Right renal cortex interstitium (tissue), 3 donors: ENCODE data around the gene DYNLRB2. TPM values are rescaled to one million over a fixed set of nuclear protein-coding genes. Genes with fewer than 3 reads are reported as not detected.

Source experiments
- DNase-seq, 3 donors: peaks; one replicate each; pipeline ENCODE4 v3.0.0-alpha.2; 2013; ENCODE audit warnings: low read depth in 3 of 3, low spot score in 2 of 3
- polyA plus RNA-seq, 3 donors: library from polyadenylated mRNA; unstranded; fragments of 120-200 nt; gene quantifications; one replicate each; pipeline ENCODE4 v1.2.1, GENCODE V29; 2013; ENCODE audit not compliant: insufficient read length in 3 of 3

The DYNLRB2 gene
- polyA plus RNA-seq, 3 donors: 8.9 to 11.0 (median 8.9) TPM

DNA sequence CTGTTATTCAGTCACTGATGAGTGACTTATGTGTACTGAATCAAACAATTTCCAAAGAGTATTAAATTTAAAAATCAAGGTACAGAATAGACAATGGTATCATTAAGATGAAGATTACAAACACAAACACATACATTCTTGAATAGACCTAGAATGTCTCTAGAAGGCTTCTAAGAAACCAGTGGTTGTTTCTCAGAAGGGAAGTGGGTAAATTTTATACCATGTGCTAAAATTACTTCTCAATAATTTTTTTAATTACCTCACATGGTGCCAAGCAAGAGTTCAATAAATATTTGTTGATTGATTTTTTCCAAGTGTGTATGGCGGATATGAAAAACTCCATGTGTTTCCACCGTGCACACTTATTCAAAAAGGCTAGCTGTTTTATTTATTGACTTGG, 6.4 kb downstream of the DYNLRB2 start:
- no peak for DNase-seq

DNA sequence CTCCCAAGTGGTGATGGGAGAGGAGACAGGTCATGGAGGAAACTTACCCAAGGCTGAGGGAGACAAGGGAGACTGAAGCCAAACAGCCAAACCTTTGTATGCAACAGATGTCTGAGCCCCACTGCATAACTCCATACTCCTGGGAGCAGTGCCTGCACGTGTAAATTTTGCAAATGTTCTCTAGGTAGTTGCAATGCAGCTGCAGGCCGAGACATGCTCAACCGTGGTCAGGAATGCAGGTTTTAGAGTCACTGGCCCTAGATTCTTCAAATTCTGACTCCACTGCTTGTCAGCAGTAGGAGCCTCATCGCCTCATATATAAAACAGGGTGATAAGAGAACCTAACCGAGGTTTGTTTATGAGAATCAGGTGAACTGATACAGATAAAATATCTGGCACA, 11.5 kb downstream of the DYNLRB2 start:
- no peak for DNase-seq

DNA sequence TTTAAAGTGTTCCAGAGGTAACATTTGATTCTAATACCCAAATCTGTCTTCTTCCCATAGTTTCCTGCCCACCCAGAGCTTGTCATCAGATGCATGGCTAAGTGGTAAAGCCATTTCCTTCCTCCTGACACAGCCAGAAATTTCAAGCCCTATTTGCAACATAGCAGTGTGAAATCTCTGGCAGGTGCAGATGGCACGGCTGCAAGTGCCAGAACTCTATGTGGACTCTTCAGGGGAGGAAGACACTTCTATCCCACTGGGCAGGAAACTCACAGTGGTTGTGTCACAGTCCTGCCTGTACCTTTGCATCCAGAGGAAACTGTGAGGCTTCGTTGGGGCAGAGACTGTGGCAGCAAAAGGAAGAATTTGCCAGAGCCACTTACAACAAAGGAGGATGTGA, 13.2 kb downstream of the DYNLRB2 start:
- DNase-seq: no peak

DNA sequence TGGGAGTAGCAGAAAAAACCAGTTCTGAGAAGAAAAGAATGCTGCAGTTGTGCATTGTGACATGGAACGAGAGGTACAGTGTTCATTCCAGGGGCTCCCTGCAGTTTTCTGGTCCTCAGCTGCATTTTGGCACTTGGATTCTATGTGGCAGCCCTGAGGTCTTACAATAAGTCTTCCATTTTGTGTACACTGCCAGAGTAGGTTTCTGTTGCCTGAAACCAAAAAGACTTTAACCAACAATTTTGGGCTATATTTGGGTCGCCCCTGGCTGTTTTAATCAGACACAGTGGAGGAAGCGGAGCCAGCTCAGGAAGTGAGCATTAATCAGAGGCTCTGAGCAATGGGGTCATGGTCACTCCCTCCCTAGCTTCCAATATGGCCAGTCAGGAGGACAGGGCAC, 15.7 kb downstream of the DYNLRB2 start:
- no peak for DNase-seq

DNA sequence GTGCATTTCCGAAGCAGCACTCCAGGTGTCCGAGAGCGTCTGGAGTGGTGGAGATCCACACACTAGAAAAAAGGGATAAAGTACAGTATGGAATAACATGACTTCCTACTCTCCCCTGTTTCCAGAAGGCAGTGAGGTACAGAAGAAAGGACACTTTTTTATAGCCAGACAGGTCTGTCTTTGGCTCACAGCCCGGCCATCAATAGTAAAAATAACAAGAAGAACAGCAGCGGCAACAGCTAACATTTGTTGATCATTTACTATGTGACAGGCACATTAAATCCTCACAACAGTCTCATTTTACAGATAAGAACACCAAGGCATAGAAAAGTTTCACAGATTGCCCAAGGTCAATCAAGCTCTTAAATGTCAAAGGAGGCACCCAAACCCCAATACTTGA, 16.2 kb downstream of the DYNLRB2 start:
- no peak for DNase-seq

DNA sequence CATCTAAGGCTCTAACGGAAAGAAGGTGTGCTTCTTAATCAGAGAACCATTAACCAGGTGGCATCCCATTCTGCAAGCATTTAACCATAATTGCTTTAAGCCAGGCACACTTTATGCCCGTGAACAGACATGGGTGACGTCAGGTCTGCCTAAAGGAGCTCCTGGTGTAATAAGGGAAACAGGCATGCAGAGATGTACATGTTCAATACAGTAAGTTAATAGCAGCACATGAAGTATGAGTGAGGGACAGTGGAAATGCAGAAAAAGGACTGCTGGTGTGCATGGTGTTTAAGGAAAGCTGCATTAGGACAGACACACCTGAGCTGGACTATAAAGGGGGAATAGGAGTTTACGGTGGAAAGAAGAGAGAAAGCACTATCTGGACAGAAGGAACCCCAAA, 18.6 kb downstream of the DYNLRB2 start:
- DNase-seq: no peak

DNA sequence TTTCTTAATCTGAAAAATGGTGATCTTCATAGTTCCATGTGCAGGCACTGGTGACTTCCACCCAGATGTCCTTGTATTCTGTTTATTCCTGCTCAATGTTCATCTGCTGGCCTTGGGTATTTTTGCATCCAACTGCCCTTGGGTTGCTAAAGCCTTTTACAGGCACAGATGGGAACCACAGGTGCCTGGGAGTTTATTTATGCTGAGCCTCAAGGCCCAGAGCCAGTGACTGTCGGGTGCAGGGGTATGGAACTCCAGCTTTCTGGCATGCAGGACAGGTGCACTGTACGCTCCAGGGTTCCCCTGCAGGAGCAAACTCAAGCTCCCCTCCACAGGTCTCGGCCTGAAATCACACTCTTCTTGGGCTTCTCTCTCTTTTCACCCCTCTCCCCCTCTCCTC, 22.3 kb downstream of the DYNLRB2 start:
- DNase-seq: no peak

- no peak for DNase-seq
Measured at GRCh38 chr16:80564394-80564793, 23.6 kb downstream of the DYNLRB2 start.

GRCh38 chr16:80569440-80570105, 28.8 kb downstream of the DYNLRB2 start:
- DNase-seq: no peak

DNA sequence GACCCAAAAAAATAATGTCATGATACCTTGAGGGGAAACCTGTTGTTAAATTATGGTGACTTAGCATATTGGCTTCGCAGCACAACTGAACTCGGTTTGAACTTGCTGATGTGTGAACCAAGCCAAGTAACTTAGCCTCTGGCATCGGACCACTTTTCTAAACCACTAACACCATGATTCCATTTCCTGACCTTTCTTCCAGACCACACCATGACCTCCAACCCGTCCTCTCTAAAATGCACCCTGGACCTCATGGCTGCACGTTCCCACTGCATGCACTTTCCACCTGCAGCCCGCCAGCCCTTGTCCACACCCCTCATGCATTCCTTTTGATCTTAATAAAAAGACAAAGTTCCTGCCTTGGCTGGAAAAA, 29.3 kb downstream of the DYNLRB2 start:
- DNase-seq: peak in 1 of 3 donors; percentile 6

- DNase-seq: no peak
Measured at GRCh38 chr16:80573700-80574120, 32.9 kb downstream of the DYNLRB2 start.

- DNase-seq: no peak
Measured at GRCh38 chr16:80576343-80576912, 35.6 kb downstream of the DYNLRB2 start.

- no peak for DNase-seq
Measured at GRCh38 chr16:80577485-80578280, 36.9 kb downstream of the DYNLRB2 start.

DNA sequence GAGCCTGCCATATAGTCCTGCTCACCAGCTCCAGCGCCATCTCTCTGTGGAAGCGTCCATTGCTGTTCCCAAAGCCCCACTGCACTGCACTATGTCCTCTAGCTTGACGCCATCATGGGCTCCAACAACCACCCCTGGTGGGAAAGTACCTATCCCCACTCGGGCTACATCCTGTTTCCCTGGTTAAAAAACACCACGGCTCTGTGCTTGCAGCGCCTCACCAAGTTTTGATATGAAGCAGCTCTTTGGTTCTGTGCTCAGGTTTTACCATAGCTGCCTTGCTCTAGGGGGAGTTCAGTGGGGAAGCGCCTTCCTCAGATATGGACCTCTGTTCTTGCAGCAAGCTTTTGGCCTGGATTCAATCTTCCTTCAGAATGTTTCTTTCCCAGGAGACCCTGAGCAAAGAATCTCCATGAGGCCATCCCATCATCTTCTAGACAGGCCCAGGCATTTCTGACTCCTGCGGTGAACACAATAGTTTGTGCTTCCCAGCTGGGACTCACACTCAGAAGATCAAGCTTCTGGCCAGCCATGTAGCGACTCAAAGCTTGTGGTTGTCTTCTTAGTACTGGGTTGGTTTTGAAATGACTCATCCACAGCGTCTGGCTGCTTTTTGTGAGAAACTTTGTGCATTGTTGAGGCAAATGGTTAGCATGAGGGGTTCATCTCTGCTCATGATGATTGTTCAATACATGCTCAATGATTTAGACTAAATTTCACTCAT, 39.5 kb downstream of the DYNLRB2 start:
- DNase-seq: no peak

DNA sequence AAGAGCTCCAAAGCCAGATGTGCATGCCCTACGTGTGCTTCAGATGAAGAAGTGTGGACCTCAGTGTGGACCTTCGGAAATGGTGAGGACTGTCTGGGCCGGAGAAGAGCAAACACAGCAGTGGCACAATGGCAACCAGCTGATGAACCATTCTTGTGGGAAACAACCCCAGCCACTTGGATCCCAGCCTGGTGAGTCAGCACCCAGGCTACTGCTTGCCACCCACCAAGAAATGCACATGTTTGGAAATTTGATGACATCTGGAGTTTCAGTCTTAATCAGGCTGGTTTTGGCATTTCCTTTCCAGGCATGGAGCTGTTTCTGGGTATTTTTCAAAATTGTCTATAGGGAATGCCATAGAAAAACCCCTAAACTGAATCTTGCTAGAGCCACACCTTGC, 42.7 kb downstream of the DYNLRB2 start:
- DNase-seq: no peak

DNA sequence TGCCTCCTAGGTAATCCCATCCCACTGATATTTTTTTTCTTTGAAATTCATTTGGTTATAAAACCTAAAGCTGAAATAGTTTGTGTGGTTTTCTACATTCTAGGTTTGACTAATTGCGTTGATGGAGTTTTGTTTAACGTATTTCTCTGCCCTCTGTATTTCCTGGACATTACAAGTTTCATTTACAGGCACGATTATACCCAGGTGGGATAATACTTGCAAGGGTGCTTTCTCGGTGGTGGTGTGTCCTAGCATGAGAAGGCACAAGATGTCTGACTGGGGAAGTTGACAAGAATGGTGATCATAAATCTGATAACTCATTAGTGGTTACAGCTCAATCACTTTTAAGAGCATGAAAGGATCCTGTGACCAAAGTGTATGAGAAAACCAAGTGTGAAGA, 45.0 kb downstream of the DYNLRB2 start:
- DNase-seq: no peak

- DNase-seq: no peak
Measured at GRCh38 chr16:80586476-80586875, 45.7 kb downstream of the DYNLRB2 start.

DNA sequence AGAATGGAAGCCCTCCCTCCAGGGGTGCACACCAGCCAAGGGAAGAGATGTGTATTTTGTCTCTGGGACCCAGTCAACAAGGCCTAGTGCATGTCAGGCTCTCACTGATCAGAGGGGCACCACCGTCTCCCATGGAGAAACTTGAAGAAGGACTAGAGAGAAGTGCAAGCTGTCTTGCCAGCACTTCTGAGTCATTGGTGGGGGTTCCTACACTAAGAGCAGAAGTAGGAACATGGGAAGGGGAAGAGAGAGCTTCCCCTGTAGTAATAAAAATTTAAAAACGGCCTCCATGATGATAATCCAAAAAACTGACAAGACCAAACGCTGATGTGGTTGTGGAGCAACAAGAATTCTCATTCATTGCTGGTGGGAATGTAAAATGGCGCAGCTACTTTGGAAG, 46.3 kb downstream of the DYNLRB2 start:
- DNase-seq: no peak

- DNase-seq: no peak
Measured at GRCh38 chr16:80591071-80591915, 50.5 kb downstream of the DYNLRB2 start.

GRCh38 chr16:80592273-80592672, 51.5 kb downstream of the DYNLRB2 start:
- no peak for DNase-seq
